HG03521 (cell line): ENCODE measurements around the gene FAM186B.
"Not testable (repeated sequence)": the region's sequence is repeated elsewhere in the genome, so short reads cannot be mapped to it uniquely, and the experiment has no call there.

Experiments used
- ATAC-seq: cut with Tn5 transposase; IDR thresholded peaks from one replicate; pipeline ENCODE4 v1.9.1; 2021; ENCODE audit warnings: mild to moderate bottlenecking, moderate library complexity; ENCODE audit not compliant: unreplicated experiment

Gene FAM186B

GRCh38 chr12:49612210-49612609 lies 6.8 kb upstream of the FAM186B start:
- ATAC-seq = no peak

- ATAC-seq = not testable (repeated sequence)
Observed at GRCh38 chr12:49610785-49611184, 5.3 kb upstream of the FAM186B start.

GRCh38 chr12:49609875-49610154 lies 4.4 kb upstream of the FAM186B start:
- ATAC-seq = no peak

GRCh38 chr12:49609059-49609874 lies 3.8 kb upstream of the FAM186B start:
- no peak for ATAC-seq

GRCh38 chr12:49604856-49605255 lies 583 bp downstream of the FAM186B start:
- ATAC-seq = no peak

GRCh38 chr12:49603721-49604120 lies 1.7 kb downstream of the FAM186B start:
- ATAC-seq = no peak

GRCh38 chr12:49599961-49600360 lies 5.5 kb downstream of the FAM186B start:
- no peak for ATAC-seq

- no peak for ATAC-seq
Observed at GRCh38 chr12:49598527-49598926, 6.9 kb downstream of the FAM186B start.

GRCh38 chr12:49588721-49589516 lies 16.5 kb downstream of the FAM186B start:
- no peak for ATAC-seq

- ATAC-seq = no peak
Observed at GRCh38 chr12:49588281-49588680, 17.2 kb downstream of the FAM186B start.

- ATAC-seq = no peak
Observed at GRCh38 chr12:49587174-49587908, 18.1 kb downstream of the FAM186B start.

GRCh38 chr12:49585477-49586459 lies 19.7 kb downstream of the FAM186B start:
- ATAC-seq = no peak

- ATAC-seq = no peak
Observed at GRCh38 chr12:49584591-49584990, 20.8 kb downstream of the FAM186B start.

GRCh38 chr12:49583366-49584094 lies 21.9 kb downstream of the FAM186B start:
- ATAC-seq = no peak

- ATAC-seq = no peak
Observed at GRCh38 chr12:49582850-49583249, 22.6 kb downstream of the FAM186B start.

- ATAC-seq = no peak
Observed at GRCh38 chr12:49582201-49582600, 23.2 kb downstream of the FAM186B start.

- no peak for ATAC-seq
Observed at GRCh38 chr12:49580572-49581535, 24.6 kb downstream of the FAM186B start.

GRCh38 chr12:49578471-49579112 lies 26.8 kb downstream of the FAM186B start:
- no peak for ATAC-seq
